Measurements from ENCODE around the gene ABCC1. TPM values are rescaled to one million over a fixed set of nuclear protein-coding genes. Genes with fewer than 3 reads are reported as not detected.
"Not testable (repeated sequence)": the region's sequence is repeated elsewhere in the genome, so short reads cannot be mapped to it uniquely, and the experiment has no call there.

ABCC1 gene
- total RNA-seq, 6 experiments from 2014 or later, result 49.3 to 63.6 (median 57.1) TPM

DNA sequence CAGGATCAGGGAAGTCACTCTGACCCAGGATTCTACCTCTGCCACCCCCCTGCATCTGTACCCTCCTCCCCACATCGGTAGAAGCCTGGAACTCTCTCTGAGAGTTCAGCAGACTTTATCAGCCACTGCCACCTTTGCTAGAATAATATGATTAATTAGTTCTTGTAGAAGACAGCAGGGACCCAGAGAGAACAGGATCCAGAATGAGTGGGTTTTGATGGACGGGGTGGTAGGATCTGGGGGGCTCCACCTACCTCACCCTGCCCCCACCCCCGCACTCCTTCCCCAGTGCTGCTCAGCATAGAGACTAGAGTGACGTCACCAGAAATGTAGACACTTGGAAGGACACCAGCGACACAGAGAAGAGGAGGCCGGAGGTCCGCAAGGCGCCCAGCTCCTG, 240.4 kb downstream of the ABCC1 start:
- no peak for DNase-seq
- no peak overlapping the region for H3K27ac Mint-ChIP-seq
- no peaks in the 10 kb centered on the region for H3K9me3 Mint-ChIP-seq
- no peaks in the 10 kb centered on the region for H3K36me3 Mint-ChIP-seq (ENCODE audit: low read depth)
- no peaks in the 10 kb centered on the region for H3K4me1 Mint-ChIP-seq (ENCODE audit: low read depth)
- TF ChIP-seq, protein P1, sequence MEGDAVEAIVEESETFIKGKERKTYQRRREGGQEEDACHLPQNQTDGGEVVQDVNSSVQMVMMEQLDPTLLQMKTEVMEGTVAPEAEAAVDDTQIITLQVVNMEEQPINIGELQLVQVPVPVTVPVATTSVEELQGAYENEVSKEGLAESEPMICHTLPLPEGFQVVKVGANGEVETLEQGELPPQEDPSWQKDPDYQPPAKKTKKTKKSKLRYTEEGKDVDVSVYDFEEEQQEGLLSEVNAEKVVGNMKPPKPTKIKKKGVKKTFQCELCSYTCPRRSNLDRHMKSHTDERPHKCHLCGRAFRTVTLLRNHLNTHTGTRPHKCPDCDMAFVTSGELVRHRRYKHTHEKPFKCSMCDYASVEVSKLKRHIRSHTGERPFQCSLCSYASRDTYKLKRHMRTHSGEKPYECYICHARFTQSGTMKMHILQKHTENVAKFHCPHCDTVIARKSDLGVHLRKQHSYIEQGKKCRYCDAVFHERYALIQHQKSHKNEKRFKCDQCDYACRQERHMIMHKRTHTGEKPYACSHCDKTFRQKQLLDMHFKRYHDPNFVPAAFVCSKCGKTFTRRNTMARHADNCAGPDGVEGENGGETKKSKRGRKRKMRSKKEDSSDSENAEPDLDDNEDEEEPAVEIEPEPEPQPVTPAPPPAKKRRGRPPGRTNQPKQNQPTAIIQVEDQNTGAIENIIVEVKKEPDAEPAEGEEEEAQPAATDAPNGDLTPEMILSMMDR (IDR thresholded peaks at IDR 0.05), result no peak
- H3K4me3 Mint-ChIP-seq, result no peak overlapping the region
- H3K27me3 Mint-ChIP-seq (ENCODE audit: insufficient read depth), result peaks cover 32% of the 10 kb centered on the region

DNA sequence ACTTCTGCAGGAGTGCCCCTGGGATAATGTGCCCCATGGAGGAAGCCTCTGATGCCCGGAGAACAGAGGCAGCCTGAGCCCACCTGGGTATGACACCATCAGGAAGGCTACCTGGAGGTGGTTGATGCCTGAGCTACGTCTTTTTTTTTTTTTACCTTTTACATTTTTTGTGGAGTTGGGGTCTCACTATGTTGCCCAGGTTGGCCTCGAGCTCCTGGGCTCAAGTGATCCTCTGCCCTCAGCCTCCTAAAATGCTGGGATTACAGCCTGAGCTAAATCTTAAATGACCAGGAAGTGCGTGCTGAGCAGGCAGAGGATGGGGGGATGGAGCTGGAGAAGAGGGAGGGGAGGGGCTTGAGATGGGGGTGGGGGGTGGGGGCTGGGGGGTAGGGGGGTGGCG, 241.1 kb downstream of the ABCC1 start:
- H3K27ac Mint-ChIP-seq, result no peak overlapping the region
- TF ChIP-seq, protein P1 (IDR thresholded peaks at IDR 0.05), result no peak
- H3K36me3 Mint-ChIP-seq (ENCODE audit: low read depth), result no peaks in the 10 kb centered on the region
- no peaks in the 10 kb centered on the region for H3K9me3 Mint-ChIP-seq
- peaks cover 32% of the 10 kb centered on the region for H3K27me3 Mint-ChIP-seq (ENCODE audit: insufficient read depth)
- H3K4me1 Mint-ChIP-seq (ENCODE audit: low read depth), result no peaks in the 10 kb centered on the region
- no peak for DNase-seq
- no peak overlapping the region for H3K4me3 Mint-ChIP-seq

DNA sequence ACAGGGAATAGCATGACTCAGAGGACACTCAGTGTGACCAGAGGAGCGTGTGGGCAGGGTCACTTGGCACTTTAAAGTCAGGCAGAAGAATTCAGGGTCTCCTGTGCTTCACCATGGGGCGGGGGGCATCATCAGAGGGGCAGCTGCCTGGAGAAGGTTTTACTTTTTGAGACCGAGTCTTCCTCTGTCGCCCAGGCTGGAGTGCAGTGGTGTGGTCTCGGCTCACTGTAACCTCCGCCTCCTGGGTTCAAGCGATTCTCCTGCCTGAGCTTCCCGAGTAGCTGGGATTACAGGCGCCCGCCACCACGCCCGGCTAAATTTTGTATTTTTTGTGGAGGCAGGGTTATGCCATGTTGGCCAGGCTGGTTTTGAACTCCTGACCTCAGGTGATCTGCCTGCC, 241.6 kb downstream of the ABCC1 start:
- not testable (repeated sequence) for H3K36me3 Mint-ChIP-seq (ENCODE audit: low read depth); H3K9me3 Mint-ChIP-seq; DNase-seq; H3K4me1 Mint-ChIP-seq (ENCODE audit: low read depth); H3K4me3 Mint-ChIP-seq; H3K27ac Mint-ChIP-seq
- H3K27me3 Mint-ChIP-seq (ENCODE audit: insufficient read depth), result peaks cover 28% of the 10 kb centered on the region

DNA sequence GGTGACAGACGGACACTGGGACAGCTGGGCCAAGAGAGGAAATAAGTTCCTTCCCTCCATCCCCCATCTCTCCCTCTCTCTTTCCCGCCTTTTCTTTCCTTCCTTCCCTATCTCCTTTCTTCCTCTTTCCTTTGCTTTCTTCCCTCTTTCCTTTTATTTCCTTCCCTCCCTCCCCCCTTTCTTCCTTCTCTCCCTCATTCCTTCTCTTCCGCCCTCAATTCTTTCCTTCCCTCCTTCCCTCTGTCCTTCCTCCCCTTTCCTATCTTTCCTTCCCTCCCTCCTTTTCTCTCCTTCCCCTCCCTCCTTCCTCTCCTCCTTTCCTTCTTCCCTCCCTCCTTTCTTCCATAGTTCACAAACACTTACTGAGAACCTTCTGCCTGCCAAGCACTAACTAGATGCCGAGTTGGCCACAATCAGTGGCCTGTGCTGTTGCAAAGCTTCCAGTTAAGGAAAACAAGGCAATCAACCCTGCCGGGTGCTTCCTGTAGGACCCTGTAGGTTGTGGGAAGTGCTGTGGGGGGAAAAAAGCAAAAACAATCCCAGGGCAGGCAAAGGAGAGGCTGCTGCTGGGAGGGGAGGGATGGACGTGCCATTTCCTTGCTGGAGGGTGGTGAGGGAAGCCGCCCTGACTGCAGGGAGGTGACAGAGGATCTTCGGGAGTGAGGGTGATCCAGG, 242.2 kb downstream of the ABCC1 start:
- Mint-ChIP-seq H3K27me3 (ENCODE audit: insufficient read depth) (peaks cover 31% of the 10 kb centered on the region), H3K4me1 (ENCODE audit: low read depth) (no peaks in the 10 kb centered on the region), H3K36me3 (ENCODE audit: low read depth) (no peaks in the 10 kb centered on the region), H3K27ac (no peak overlapping the region), H3K9me3 (no peaks in the 10 kb centered on the region), H3K4me3 (no peak overlapping the region)
- TF ChIP-seq, protein P1 (IDR thresholded peaks at IDR 0.05), result no peak
- DNase-seq, result no peak

Other genes starting within 250 kb of the ABCC1 start
- under 1 TPM in 4 of 6 experiments, not detected in 2; 0.02 to 0.23 (median 0.21) TPM for gene MYH11, start 92.6 kb upstream of the ABCC1 start, total RNA-seq (2021; fragmentation: NEBNext Ultra II Directional; extraction: Animal tissue kit (Norgen Biotek cat#: 25700))
- 10 to 100 TPM; 40.1 to 57.5 (median 49.4) TPM for gene CEP20, start 61.0 kb upstream of the ABCC1 start, total RNA-seq (2021; fragmentation: NEBNext Ultra II Directional; extraction: Animal tissue kit (Norgen Biotek cat#: 25700))